GM12878 (cell line): ENCODE data around the gene LY9. TPM values are rescaled to one million over a fixed set of nuclear protein-coding genes. Genes with fewer than 3 reads are reported as not detected.

Source experiments
- BCL11A ChIP-seq: IDR thresholded peaks from 2 replicates; pipeline ENCODE4 v1.6.1; 2011; ENCODE audit warnings: low read depth, low read length
- CREB1 ChIP-seq: IDR thresholded peaks from 2 replicates; pipeline ENCODE4 v1.6.1; 2012; ENCODE audit warnings: low read depth, mild to moderate bottlenecking, inconsistent platforms
- CREM ChIP-seq: IDR thresholded peaks from 2 replicates; pipeline ENCODE4 v1.6.1; 2014; ENCODE audit warnings: antibody characterized with exemption, low read depth
- EED ChIP-seq: sonication (generic); IDR thresholded peaks from 2 replicates; pipeline ENCODE4 v1.6.1; 2016; ENCODE audit warnings: antibody characterized with exemption, low read depth
- HDGF ChIP-seq: fragments of 450-650 bp; IDR thresholded peaks from 2 replicates; pipeline ENCODE4 v1.6.1; 2016; ENCODE audit warnings: antibody characterized with exemption
- KLF5 ChIP-seq: fragments of 450-650 bp; IDR thresholded peaks from 2 replicates; pipeline ENCODE4 v1.6.1; 2014; ENCODE audit warnings: mild to moderate bottlenecking; ENCODE audit not compliant: partially characterized antibody
- MEF2B ChIP-seq: fragments of 450-650 bp; IDR thresholded peaks from 2 replicates; pipeline ENCODE4 v1.6.1; 2018; ENCODE audit warnings: mild to moderate bottlenecking, moderate library complexity; ENCODE audit not compliant: partially characterized antibody, poor library complexity, severe bottlenecking
- MXI1 ChIP-seq: fragments of 150-350 bp; IDR thresholded peaks from 2 replicates; pipeline ENCODE4 v1.6.1; 2011; ENCODE audit warnings: low read depth, mild to moderate bottlenecking, inconsistent platforms, low read length, improper control_type of control experiment
- NR2C2 ChIP-seq: IDR thresholded peaks from 2 replicates; pipeline ENCODE4 v1.6.1; 2011; ENCODE audit warnings: borderline replicate concordance, low read depth; ENCODE audit not compliant: control insufficient read depth, insufficient read length
- NR2F1 ChIP-seq: fragments of 450-650 bp; conservative IDR thresholded peaks from 2 replicates; pipeline ENCODE4 v1.6.1; 2017; ENCODE audit warnings: mild to moderate bottlenecking
- NRF1 ChIP-seq: conservative IDR thresholded peaks from 2 replicates; pipeline ENCODE4 v1.6.1; 2011; ENCODE audit warnings: mild to moderate bottlenecking, low read depth, low read length, improper control_type of control experiment
- RCOR1 ChIP-seq: conservative IDR thresholded peaks from 2 replicates; pipeline ENCODE4 v1.6.1; 2012; ENCODE audit warnings: low read depth, low read length, improper control_type of control experiment
- RUNX3 ChIP-seq: IDR thresholded peaks from 2 replicates; pipeline ENCODE4 v1.6.1; 2012; ENCODE audit warnings: low read length, inconsistent platforms
- SIN3A ChIP-seq: IDR thresholded peaks from 2 replicates; pipeline ENCODE4 v1.6.1; 2012; ENCODE audit warnings: low read depth, low read length, improper control_type of control experiment
- SMC3 ChIP-seq: IDR thresholded peaks from 2 replicates; pipeline ENCODE4 v1.6.1; 2011; ENCODE audit warnings: low read length, improper control_type of control experiment, borderline replicate concordance
- STAT1 ChIP-seq: fragments of 450-650 bp; conservative IDR thresholded peaks from 2 replicates; pipeline ENCODE4 v1.6.1; 2014; ENCODE audit warnings: antibody characterized with exemption, mild to moderate bottlenecking
- STAT3 ChIP-seq: IDR thresholded peaks from 2 replicates; pipeline ENCODE4 v1.6.1; 2011; ENCODE audit warnings: low read depth, low read length, improper control_type of control experiment
- SUZ12 ChIP-seq: fragments of 200-600 bp; sonication (generic); IDR thresholded peaks from one replicate; pipeline ENCODE4 v1.6.1; 2018; ENCODE audit warnings: antibody characterized with exemption, mild to moderate bottlenecking; ENCODE audit not compliant: unreplicated experiment
- TCF12 ChIP-seq: IDR thresholded peaks from 2 replicates; pipeline ENCODE4 v1.6.1; 2011; ENCODE audit warnings: low read depth, mild to moderate bottlenecking, low read length
- TCF3 ChIP-seq: IDR thresholded peaks from 2 replicates; pipeline ENCODE4 v1.6.1; 2012; ENCODE audit warnings: low read depth, mild to moderate bottlenecking, low read length, borderline replicate concordance; ENCODE audit not compliant: insufficient read depth
- ZBED1 ChIP-seq: IDR thresholded peaks from 2 replicates; pipeline ENCODE4 v1.6.1; 2016; ENCODE audit warnings: borderline replicate concordance
- ZNF207 ChIP-seq: fragments of 450-650 bp; IDR thresholded peaks from 2 replicates; pipeline ENCODE4 v1.6.1; 2014; ENCODE audit warnings: antibody characterized with exemption, mild to moderate bottlenecking, borderline replicate concordance
- ZNF24 ChIP-seq: fragments of 450-650 bp; IDR thresholded peaks from 2 replicates; pipeline ENCODE4 v1.6.1; 2017; ENCODE audit warnings: antibody characterized with exemption, mild to moderate bottlenecking
- polyA plus RNA-seq, 11 experiments: library from polyadenylated mRNA; depleted of rRNA in 4 of 11; unstranded in 6 of 11; stranded (reverse) in 5 of 11; fragments of >200 nt; fragmentation: Nextera tagmentation in 4 of 11; fragmentation: Illumina TruSeq in 1 of 11; extraction: Ambion mirVana in 4 of 11; extraction: Trizol in 1 of 11; gene quantifications; 1 replicate in 1 of 11; 2 replicates in 10 of 11; pipeline versions ENCODE4 v1.2.1 to v1.2.3, GENCODE V29; 2011 to 2016; ENCODE audit warnings: inconsistent platforms in 2 of 11, missing spikeins in 2 of 11, low read depth in 1 of 11
- total RNA-seq, 4 experiments: library from RNA; depleted of rRNA in 3 of 4; stranded (reverse); fragments of >200 nt in 3 of 4; fragmentation: Illumina TruSeq in 1 of 4; extraction: Trizol in 1 of 4; gene quantifications; 2 replicates each; pipeline versions ENCODE4 v1.2.1 to v1.2.3, GENCODE V29; 2013 to 2021
- TF ChIP-seq, protein P1 (sequence below): IDR thresholded peaks from 2 replicates; pipeline ENCODE4 v1.6.1; 2012; ENCODE audit warnings: low read length, inconsistent platforms
- TF ChIP-seq, protein P2 (sequence below): fragments of 450-650 bp; IDR thresholded peaks from 2 replicates; pipeline ENCODE4 v1.6.1; 2017; ENCODE audit warnings: mild to moderate bottlenecking, moderate library complexity
- TF ChIP-seq, protein P3 (sequence below): IDR thresholded peaks from 2 replicates; pipeline ENCODE4 v1.6.1; 2011; ENCODE audit warnings: low read depth, mild to moderate bottlenecking, low read length, moderate library complexity, borderline replicate concordance; ENCODE audit errors: extremely low read depth
- TF ChIP-seq, protein P4 (sequence below): IDR thresholded peaks from 2 replicates; pipeline ENCODE4 v1.6.1; 2011; ENCODE audit warnings: borderline replicate concordance, low read depth, mild to moderate bottlenecking, moderate library complexity, mixed read lengths, low read length; ENCODE audit not compliant: insufficient read depth; ENCODE audit errors: extremely low read length

The LY9 gene
- total and polyA plus RNA-seq, 10 of the 15 experiments (the other 5 are each of a cell fraction or from before 2014, with no cell fraction given) = 2.7 to 12.5 (median 9.0) TPM

DNA sequence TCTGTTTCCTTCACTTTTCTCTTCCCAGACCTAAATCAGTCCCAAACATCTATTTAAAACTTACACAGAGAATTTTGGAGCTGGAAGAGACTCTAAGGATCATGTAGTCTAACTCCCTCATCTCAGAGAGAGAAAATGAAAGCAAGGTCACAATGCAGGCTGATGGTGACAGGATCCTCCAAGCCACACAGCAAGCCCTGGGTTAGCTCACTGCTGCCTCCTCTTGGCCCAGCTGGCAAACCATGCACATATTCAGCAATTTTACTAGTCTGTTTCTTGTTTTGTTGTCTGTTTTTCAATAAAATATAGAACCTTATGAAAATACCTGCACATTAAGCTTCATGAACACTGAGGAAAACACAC is 27.7 kb upstream of the LY9 start (continued):
- TF ChIP-seq HDGF = no peak
- TF ChIP-seq BCL11A = no peak
- TF ChIP-seq MEF2B = peak; percentile 89
- TF ChIP-seq, protein P1, sequence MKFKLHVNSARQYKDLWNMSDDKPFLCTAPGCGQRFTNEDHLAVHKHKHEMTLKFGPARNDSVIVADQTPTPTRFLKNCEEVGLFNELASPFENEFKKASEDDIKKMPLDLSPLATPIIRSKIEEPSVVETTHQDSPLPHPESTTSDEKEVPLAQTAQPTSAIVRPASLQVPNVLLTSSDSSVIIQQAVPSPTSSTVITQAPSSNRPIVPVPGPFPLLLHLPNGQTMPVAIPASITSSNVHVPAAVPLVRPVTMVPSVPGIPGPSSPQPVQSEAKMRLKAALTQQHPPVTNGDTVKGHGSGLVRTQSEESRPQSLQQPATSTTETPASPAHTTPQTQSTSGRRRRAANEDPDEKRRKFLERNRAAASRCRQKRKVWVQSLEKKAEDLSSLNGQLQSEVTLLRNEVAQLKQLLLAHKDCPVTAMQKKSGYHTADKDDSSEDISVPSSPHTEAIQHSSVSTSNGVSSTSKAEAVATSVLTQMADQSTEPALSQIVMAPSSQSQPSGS = 0 out of 2 replicates have a peak, but pooled peaks have one; percentile 33
- TF ChIP-seq ZBED1 = no peak
- TF ChIP-seq ZNF207 = no peak
- TF ChIP-seq STAT1 = no peak
- peak; percentile 69; the same call in 1 of the 2 replicates for TF ChIP-seq ZNF24
- no peak for TF ChIP-seq SUZ12
- TF ChIP-seq NRF1 = no peak
- TF ChIP-seq CREB1 = 0 out of 2 replicates have a peak, but pooled peaks have one; percentile 11
- TF ChIP-seq, protein P2, sequence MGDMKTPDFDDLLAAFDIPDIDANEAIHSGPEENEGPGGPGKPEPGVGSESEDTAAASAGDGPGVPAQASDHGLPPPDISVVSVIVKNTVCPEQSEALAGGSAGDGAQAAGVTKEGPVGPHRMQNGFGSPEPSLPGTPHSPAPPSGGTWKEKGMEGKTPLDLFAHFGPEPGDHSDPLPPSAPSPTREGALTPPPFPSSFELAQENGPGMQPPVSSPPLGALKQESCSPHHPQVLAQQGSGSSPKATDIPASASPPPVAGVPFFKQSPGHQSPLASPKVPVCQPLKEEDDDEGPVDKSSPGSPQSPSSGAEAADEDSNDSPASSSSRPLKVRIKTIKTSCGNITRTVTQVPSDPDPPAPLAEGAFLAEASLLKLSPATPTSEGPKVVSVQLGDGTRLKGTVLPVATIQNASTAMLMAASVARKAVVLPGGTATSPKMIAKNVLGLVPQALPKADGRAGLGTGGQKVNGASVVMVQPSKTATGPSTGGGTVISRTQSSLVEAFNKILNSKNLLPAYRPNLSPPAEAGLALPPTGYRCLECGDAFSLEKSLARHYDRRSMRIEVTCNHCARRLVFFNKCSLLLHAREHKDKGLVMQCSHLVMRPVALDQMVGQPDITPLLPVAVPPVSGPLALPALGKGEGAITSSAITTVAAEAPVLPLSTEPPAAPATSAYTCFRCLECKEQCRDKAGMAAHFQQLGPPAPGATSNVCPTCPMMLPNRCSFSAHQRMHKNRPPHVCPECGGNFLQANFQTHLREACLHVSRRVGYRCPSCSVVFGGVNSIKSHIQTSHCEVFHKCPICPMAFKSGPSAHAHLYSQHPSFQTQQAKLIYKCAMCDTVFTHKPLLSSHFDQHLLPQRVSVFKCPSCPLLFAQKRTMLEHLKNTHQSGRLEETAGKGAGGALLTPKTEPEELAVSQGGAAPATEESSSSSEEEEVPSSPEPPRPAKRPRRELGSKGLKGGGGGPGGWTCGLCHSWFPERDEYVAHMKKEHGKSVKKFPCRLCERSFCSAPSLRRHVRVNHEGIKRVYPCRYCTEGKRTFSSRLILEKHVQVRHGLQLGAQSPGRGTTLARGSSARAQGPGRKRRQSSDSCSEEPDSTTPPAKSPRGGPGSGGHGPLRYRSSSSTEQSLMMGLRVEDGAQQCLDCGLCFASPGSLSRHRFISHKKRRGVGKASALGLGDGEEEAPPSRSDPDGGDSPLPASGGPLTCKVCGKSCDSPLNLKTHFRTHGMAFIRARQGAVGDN = peak; percentile 69
- 0 out of 2 replicates have a peak, but pooled peaks have one; percentile 48 for TF ChIP-seq TCF3
- no peak for TF ChIP-seq NR2C2
- TF ChIP-seq RUNX3 = peak; percentile 82
- peak; percentile 63 for TF ChIP-seq MXI1
- TF ChIP-seq SIN3A = no peak
- no peak for TF ChIP-seq RCOR1
- peak; percentile 46; the same call in 1 of the 2 replicates for TF ChIP-seq TCF12
- TF ChIP-seq CREM = peak; percentile 28; the same call in 1 of the 2 replicates
- peak; percentile 87 for TF ChIP-seq SMC3
- TF ChIP-seq, protein P3, sequence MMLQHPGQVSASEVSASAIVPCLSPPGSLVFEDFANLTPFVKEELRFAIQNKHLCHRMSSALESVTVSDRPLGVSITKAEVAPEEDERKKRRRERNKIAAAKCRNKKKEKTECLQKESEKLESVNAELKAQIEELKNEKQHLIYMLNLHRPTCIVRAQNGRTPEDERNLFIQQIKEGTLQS = no peak
- TF ChIP-seq KLF5 = no peak
- TF ChIP-seq, protein P4, sequence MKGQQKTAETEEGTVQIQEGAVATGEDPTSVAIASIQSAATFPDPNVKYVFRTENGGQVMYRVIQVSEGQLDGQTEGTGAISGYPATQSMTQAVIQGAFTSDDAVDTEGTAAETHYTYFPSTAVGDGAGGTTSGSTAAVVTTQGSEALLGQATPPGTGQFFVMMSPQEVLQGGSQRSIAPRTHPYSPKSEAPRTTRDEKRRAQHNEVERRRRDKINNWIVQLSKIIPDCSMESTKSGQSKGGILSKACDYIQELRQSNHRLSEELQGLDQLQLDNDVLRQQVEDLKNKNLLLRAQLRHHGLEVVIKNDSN = no peak
- TF ChIP-seq NR2F1 = peak; percentile 28; the same call in 1 of the 2 replicates
- TF ChIP-seq STAT3 = 0 out of 2 replicates have a peak, but pooled peaks have one; percentile 22
- TF ChIP-seq EED = no peak
